ENCODE data around the gene GRIK5.

DNA sequence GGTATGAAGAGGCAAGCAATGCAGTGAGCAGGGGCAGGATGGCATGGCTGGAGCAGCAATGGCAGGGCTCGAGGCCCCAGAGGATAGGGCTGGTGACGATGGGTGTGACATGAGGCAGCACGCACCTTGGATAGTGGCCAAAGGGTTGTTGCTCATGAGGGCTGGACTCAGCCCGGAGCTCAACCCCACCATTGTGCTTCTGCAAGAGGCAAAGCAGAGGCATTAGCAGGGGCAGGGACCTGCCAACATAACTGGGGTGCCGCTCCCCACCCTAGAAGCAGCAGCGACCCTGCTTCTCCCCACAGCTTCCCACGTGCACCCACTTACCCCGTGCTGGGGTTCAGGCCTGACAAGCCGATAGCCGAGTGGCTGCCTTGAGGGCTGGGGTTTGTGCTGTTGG is 21.7 kb upstream of the GRIK5 start:
- TF ChIP-seq POLR2AphosphoS5 (IDR thresholded peaks at IDR 0.05; ENCODE audit: borderline replicate concordance, low read depth, low read length): no peak
- TF ChIP-seq EZH2 (IDR thresholded peaks at IDR 0.05): no peak
- no peak for TF ChIP-seq FOXP2 (optimal IDR thresholded peaks at IDR 0.05; ENCODE audit: control extremely low read depth, extremely low read length, insufficient read depth)
